ENCODE results near the gene C1orf226.

The C1orf226 gene

DNA sequence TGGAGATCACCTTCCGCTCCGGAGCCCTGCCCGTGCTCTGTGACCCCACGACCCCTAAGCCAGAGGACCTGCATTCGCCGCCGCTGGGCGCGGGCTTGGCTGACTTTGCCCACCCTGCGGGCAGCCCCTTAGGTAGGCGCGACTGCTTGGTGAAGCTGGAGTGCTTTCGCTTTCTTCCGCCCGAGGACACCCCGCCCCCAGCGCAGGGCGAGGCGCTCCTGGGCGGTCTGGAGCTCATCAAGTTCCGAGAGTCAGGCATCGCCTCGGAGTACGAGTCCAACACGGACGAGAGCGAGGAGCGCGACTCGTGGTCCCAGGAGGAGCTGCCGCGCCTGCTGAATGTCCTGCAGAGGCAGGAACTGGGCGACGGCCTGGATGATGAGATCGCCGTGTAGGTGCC is 14.5 kb upstream of the C1orf226 start:
- no peaks in the 10 kb centered on the region for H3K4me1 ChIP-seq
- no peaks in the 10 kb centered on the region for H3K36me3 ChIP-seq
- DNase-seq, result no peak
- H3K27me3 ChIP-seq, result no peaks in the 10 kb centered on the region
- H3K9me3 ChIP-seq, result no peaks in the 10 kb centered on the region
- TF ChIP-seq, protein P1, sequence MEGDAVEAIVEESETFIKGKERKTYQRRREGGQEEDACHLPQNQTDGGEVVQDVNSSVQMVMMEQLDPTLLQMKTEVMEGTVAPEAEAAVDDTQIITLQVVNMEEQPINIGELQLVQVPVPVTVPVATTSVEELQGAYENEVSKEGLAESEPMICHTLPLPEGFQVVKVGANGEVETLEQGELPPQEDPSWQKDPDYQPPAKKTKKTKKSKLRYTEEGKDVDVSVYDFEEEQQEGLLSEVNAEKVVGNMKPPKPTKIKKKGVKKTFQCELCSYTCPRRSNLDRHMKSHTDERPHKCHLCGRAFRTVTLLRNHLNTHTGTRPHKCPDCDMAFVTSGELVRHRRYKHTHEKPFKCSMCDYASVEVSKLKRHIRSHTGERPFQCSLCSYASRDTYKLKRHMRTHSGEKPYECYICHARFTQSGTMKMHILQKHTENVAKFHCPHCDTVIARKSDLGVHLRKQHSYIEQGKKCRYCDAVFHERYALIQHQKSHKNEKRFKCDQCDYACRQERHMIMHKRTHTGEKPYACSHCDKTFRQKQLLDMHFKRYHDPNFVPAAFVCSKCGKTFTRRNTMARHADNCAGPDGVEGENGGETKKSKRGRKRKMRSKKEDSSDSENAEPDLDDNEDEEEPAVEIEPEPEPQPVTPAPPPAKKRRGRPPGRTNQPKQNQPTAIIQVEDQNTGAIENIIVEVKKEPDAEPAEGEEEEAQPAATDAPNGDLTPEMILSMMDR (IDR thresholded peaks at IDR 0.05; ENCODE audit: low read depth, low read length), result no peak
- H3K4me3 ChIP-seq (ENCODE audit: low read depth, low read length), result no peak overlapping the region

DNA sequence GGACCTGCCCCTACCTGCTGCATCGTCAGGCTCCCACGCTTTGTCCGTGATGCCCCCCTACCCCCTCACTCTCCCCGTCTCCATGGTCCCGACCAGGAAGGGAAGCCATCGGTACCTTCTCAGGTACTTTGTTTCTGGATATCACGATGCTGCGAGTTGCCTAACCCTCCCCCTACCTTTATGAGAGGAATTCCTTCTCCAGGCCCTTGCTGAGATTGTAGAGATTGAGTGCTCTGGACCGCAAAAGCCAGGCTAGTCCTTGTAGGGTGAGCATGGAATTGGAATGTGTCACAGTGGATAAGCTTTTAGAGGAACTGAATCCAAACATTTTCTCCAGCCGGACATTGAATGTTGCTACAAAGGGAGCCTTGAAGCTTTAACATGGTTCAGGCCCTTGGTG is 13.8 kb upstream of the C1orf226 start:
- H3K27me3 ChIP-seq, result no peaks in the 10 kb centered on the region
- peaks cover 5% of the 10 kb centered on the region for H3K4me1 ChIP-seq
- DNase-seq, result no peak
- TF ChIP-seq, protein P1 (IDR thresholded peaks at IDR 0.05; ENCODE audit: low read depth, low read length), result no peak
- no peaks in the 10 kb centered on the region for H3K36me3 ChIP-seq
- no peak overlapping the region for H3K4me3 ChIP-seq (ENCODE audit: low read depth, low read length)
- H3K9me3 ChIP-seq, result no peaks in the 10 kb centered on the region

DNA sequence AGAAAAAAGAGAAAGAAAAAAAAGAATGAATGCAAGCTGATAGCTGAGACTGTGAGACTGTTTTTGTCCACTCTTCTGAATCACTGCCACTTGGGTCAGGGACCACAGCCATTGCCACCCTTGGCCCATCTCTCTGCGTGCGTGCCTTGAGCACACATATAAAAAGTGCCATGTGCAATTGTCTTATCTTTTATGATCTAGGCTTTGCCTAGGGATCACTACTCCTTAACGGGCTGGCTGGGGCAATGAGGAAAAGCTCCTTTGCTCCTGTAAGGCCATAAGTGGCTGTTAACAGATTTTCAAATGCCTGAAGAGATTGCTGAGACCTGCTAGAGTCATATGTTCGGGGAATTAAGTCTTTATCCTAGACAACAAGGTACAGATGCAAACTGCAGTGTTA is 13.1 kb upstream of the C1orf226 start:
- DNase-seq, result no peak
- Histone ChIP-seq H3K4me3 (ENCODE audit: low read depth, low read length) (no peak overlapping the region), H3K9me3 (no peaks in the 10 kb centered on the region), H3K36me3 (no peaks in the 10 kb centered on the region), H3K4me1 (peaks cover 9% of the 10 kb centered on the region), H3K27me3 (no peaks in the 10 kb centered on the region)
- TF ChIP-seq, protein P1 (IDR thresholded peaks at IDR 0.05; ENCODE audit: low read depth, low read length), result no peak

DNA sequence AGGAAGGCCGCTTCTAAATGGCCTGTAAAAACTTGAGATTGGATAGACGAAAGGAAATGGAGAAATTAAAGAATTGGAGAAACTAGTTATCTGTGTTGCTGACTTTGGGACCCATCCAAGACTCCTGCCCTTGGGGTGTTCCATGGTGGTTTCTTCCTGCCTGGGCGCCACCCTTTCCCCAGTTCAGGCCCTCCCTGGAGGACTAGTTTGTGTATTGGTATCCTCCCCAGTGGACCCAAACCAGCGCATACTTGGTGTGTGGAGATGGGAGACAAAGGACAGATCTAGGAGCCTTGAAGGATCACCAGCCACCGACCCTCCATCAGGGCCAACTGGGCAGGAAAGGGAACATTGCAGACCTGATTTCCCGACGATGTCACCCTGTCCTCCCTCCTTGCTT is 12.0 kb upstream of the C1orf226 start:
- no peak for DNase-seq
- H3K36me3 ChIP-seq, result no peaks in the 10 kb centered on the region
- H3K27me3 ChIP-seq, result no peaks in the 10 kb centered on the region
- TF ChIP-seq, protein P1 (IDR thresholded peaks at IDR 0.05; ENCODE audit: low read depth, low read length), result no peak
- H3K4me1 ChIP-seq, result peaks cover 9% of the 10 kb centered on the region
- H3K4me3 ChIP-seq (ENCODE audit: low read depth, low read length), result no peak overlapping the region
- no peaks in the 10 kb centered on the region for H3K9me3 ChIP-seq

DNA sequence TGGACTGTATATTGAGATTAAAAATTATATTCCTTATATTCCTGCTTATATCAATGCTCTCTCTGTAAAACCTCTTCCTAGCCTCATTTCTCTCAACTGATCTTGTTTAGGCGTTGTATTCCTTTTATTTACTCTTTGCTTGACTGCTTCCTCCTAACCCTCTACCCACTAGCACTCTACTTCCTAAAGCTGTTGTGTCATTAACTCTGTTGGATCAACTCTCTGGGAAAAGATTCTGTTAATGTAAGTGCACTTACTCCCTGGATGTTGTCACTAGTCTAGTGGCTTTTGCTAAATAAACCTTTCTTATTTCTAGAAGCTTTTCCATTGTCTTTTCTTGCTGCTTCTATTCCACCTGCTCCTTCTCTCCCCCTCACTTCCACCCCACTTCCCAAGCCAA is 11.4 kb upstream of the C1orf226 start:
- DNase-seq, result no peak
- Histone ChIP-seq H3K4me1 (peaks cover 9% of the 10 kb centered on the region), H3K36me3 (no peaks in the 10 kb centered on the region), H3K27me3 (no peaks in the 10 kb centered on the region), H3K9me3 (no peaks in the 10 kb centered on the region), H3K4me3 (ENCODE audit: low read depth, low read length) (no peak overlapping the region)
- TF ChIP-seq, protein P1 (IDR thresholded peaks at IDR 0.05; ENCODE audit: low read depth, low read length), result no peak

DNA sequence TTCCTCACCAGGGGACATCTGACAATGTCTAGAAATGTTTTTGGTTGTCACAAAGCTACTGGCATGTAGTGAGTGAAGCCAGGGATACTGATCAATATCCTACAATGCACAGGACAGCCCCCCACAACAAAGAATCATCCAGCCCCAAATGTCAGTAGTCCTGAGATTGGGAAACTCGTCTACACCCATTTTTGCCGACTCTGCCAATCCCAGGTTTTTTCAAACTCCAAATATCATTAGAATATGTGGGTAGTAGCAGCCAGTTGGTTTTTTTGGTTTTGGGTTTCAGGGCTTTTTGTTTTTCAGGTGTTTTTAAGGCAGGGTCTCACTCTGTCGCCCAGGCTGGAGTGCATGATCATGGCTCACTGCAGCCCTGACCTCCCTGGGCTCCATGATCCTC is 10.8 kb upstream of the C1orf226 start:
- H3K36me3 ChIP-seq, result no peaks in the 10 kb centered on the region
- H3K27me3 ChIP-seq, result no peaks in the 10 kb centered on the region
- H3K4me3 ChIP-seq (ENCODE audit: low read depth, low read length), result no peak overlapping the region
- TF ChIP-seq, protein P1 (IDR thresholded peaks at IDR 0.05; ENCODE audit: low read depth, low read length), result no peak
- H3K4me1 ChIP-seq, result peaks cover 9% of the 10 kb centered on the region
- no peaks in the 10 kb centered on the region for H3K9me3 ChIP-seq
- DNase-seq, result no peak
